GM21737 (cell line): ENCODE data around the gene COBL.

ENCODE experiments used
- ATAC-seq: cut with Tn5 transposase; IDR thresholded peaks from one replicate; pipeline ENCODE4 v1.9.1; 2021; ENCODE audit warnings: mild to moderate bottlenecking, moderate library complexity; ENCODE audit not compliant: unreplicated experiment

The COBL gene, protein sequence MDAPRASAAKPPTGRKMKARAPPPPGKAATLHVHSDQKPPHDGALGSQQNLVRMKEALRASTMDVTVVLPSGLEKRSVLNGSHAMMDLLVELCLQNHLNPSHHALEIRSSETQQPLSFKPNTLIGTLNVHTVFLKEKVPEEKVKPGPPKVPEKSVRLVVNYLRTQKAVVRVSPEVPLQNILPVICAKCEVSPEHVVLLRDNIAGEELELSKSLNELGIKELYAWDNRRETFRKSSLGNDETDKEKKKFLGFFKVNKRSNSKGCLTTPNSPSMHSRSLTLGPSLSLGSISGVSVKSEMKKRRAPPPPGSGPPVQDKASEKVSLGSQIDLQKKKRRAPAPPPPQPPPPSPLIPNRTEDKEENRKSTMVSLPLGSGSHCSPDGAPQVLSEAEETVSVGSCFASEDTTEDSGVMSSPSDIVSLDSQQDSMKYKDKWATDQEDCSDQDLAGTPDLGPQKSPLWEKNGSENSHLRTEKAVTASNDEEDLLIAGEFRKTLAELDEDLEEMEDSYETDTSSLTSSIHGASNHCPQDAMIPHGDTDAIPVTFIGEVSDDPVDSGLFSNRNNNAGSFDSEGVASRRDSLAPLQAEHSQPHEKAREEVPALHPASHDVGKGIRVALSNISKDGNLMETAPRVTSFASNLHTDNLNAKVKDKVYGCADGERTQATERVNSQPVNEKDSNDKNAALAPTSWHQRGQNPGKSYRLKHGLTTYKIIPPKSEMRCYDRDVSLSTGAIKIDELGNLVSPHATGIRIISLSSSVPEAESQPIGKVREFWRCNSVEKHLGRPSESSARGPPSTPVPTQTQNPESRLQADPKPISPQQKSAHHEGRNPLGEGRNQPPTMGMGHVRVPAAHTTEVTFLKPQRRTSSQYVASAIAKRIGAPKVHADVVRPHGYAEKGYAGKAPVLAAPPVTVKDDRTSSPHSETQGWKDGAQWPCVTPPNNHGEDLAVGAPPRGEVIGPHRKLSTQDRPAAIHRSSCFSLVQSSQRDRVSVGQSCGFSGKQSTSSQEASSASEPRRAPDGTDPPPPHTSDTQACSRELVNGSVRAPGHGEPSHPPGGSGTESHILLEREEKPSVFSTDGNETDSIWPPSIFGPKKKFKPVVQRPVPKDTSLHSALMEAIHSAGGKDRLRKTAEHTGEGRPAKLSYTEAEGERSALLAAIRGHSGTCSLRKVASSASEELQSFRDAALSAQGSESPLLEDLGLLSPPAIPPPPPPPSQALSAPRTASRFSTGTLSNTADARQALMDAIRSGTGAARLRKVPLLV

DNA sequence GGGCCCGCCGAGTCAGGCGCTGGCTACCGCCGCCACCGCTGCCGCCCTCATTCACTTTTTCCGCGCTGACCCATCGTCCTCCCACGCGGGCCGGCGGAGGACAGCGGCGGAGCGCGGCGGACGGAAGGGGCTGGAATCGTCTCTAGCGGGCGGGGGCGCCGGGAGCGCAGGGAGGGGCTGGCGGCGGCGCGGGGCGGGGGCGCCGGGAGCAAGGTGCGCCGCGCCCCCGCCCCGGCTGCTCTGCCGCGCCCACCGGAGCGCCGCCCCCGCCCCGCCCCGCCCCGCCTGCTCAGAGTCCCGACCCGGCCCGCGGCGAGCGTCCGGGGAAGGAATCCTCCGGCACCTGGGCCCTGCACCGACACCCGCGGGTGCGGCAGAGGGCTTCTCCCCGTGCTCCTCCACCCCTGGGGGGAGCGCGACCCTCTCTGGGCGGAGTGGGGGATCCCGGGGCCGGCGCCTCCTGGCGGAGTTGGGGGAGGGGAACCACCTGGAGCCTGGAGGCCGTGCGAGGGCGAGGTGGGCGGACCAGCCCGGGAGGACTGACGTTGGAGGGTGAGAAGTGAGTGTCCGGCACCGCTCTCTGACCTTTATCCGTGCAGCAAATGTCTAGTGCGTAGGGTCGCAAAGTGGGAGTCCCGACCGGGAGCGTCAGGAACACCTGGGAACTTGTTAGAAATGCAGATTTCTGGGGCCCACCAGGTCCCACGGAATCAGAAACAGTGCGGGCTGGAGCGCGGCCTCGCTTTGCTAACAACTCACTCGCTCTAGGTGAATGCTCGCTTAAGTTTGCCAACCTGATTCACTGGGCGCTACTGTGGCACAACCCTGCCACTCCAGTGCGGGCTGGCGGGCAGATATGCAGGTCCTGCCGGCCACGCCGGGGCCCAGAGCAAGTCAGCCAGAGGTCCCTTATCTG is at the start of gene COBL:
COBL (minus strand) TSS at position 144 of the 916 bp plus-strand sequence. CDS start 176 bp downstream, outside the sequence.
- no peak for ATAC-seq

DNA sequence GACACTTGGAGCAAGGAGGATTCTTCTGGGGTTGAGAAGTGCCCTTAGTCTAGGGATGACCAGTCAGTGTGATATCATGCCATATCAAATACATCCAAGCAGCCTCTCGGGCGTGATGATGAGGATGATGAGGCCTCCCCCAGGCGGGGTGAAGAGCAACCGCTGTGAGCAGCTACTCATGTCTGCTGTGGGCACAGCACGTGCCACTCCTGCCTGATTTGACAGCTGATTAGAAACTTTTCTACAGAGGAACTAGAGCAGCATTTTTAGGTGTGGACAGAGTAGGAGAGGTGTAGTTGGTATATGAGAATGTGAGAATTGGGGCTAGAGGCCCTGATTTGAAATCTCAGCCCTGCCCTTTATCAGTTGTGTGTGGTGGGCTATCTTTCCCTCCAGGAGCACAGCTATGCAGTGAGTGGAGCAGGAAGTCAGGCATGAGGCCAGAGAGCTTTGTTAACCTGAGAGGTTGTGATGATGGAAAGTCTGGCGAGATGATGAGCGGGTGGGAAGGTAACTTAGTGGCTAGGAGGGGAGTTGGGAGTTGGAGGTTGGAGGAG is 49.6 kb upstream of the COBL start:
- no peak for ATAC-seq

DNA sequence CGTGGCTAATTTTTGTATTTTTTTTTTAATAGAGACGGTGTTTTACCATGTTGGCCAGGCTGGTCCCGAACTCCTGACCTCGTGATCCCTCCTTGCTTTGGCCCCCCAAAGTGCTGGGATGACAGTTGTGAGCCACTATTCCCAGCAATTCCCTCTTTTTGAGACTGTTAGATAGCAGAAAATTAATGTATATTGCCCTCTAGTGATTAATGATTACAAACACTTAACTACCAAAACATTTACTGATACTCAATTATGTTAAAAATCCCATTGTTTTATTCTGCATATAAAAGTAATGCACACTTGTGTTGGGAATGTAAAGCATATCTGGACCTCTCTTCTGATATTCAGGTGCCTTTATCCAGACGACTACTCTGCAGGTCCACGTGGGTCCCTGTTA is 41.2 kb upstream of the COBL start:
- no peak for ATAC-seq

DNA sequence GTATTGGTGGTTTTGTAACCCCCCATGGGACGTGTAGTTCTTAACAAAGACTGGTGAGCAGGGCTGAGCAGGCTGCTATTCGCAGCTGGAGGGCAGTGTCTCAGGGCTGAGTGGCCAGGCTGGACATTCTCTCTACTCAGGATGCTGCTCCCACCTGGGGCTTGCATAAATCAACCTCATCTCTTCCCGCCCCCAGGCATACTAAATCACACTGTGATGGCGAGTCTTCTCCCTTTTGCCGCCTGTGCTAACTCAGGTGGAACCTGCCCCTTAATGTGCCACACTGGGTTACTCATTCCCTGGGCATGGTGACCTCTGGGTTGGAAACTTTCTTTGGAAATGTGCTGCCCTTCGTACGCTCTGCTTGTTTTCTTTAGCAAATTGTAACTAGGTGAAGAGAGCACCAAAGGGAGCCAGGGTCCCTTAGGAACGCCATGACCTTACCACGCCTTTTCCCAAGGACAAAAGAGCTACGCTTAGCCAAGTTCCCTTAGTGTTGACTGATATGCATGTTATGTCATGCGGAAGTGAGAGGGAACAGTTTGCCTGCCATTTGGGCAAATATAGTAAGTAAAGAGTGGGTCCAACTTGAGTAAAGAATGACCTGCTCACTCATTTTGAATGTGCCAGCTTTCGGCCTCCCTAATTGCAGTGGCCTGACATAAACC is 40.4 kb upstream of the COBL start:
- ATAC-seq, result no peak

DNA sequence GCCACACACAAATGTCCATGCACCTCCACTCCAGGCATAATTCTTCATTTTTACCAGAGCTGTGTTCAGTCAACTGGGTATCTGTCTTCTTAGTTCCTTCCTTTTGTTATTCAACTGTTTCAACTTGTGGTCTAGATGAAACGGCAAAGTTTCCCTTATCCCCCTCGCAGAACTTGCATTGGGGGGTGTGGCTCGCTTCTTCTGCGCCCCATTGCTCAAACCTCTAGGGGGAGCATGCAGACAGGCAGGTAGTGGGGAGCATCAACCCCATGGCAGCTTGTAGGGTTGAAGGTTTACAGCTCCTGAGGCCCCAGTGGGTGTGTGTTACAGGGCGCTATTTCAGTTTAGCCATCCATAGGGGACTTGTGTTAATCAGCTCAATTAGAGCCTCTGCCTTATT is 38.3 kb upstream of the COBL start:
- ATAC-seq, result no peak

DNA sequence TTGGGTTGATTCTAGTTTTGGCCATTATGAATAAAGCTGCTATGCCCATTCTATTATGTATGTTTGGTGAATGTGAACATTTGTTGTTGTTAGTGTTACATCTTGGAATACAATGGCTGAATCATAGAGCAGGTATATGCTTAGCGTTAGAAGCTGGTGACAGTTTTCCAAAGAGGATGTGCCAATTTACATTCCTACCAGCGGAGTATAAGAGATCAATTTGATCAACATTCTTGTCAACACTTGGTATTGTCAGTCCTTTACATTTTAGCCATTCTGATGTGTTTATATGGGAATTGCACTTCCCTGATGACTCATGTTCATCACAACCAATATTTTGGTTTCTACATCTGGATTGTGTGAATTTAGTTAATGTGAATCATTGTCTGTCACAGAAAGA is 37.8 kb upstream of the COBL start:
- ATAC-seq, result no peak

DNA sequence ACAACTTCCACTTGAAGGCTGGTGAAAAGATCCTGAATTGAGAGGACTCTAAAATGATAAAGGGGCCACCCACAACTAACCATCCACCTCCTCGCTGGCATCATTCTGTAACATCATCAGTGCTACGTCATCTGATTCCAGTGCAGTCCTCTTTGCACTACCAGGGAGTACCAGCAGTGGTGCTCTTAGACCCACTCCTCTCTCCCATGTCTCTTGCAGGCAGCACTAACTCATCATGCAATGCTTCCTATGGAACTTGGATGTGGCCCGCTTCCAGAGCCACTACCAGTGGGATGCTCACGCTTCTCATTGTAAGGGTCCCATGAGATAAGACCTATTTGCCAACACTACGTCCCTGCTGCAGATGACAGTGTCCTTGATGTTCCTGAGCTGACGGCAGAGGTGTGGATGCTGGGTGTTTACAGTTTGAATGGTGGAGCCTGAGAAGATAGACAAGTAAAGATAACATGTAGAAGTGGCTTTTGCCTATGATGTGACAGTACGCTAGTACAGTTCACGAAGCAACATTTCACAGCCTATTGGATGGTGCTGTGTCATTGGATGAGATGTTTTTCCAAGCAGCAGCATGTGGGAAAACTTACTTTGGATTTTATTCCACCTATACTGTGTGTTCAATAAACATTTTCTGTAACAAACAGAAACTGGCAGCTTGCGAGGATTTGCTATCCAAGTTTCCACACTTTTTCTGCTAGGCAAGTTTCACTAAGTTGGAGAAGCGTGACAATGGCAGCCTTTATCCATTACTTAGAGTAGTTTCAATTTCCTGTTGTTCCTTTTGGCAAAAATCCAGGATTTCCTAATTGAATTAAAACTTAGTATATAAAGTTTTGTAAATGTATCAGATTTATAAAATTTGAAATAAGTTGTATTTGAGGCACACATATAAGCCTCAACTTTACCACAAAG is 35.8 kb upstream of the COBL start:
- no peak for ATAC-seq

DNA sequence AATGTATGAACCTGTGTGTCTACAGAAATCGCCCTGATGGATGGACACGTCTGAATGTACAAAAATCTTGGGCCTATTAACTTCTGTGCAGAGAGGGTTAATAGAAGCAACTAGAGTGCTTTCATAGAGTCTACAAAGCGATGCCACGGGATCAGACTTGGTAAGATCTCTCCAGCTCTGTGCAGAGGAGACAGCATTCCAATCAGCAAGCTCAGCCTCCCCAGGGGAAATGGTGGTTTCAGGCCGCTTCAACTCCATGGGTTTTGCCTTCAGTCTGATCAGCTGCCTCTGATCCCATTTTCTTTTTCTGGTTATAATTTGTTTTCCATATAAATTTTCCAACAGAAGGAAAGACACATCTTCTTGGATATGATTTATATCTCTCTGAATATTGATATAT is 35.1 kb upstream of the COBL start:
- no peak for ATAC-seq

DNA sequence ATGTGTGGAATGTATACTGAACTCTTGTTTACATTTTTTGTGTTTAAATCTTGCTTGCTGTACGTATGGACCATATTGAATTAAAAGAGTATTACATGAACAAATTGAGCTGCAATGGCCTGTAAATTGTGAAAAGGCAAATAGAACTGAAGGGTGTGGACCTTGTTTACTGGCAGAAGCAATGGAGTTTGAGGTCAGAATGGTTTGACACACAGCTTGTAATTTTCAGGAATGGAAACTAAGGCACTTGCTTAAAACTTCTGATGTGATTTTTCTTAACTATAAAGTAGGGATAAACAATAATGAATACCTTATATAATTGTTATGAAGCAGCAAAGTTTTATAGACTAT is 33.9 kb upstream of the COBL start:
- no peak for ATAC-seq

DNA sequence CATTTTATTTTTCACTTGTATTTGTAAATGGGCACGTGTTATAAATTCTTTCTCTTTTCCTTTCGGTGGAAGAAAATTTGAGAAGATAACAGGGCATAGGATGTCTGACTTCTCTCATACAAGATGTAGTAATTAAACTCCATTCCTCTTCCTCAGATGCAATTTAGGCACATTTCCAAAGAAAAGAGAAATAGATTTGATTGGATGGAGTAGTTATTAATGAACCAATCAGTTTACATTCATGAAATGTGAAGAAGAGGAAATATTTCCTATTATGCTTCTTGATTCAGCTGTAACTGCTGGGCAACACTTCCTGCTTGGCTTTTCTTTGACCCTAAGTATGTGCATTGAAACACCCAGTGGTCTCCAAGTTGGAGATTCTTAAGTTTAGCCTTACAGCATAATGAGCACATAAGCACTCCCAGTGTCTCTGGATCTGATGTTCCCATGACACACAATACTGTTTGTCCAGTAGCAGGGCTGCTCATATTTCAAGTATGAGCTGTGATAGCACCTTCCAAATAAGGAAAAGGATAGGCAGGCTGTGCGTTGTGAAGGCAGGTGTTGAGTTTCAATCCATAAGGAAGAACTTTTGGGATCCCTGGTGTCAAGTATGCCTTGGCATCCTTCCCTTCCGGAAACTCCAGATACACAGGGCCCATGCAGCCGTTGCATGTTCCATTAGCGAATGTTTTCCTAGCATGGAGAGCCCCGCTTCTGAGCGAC is 33.4 kb upstream of the COBL start:
- no peak for ATAC-seq

DNA sequence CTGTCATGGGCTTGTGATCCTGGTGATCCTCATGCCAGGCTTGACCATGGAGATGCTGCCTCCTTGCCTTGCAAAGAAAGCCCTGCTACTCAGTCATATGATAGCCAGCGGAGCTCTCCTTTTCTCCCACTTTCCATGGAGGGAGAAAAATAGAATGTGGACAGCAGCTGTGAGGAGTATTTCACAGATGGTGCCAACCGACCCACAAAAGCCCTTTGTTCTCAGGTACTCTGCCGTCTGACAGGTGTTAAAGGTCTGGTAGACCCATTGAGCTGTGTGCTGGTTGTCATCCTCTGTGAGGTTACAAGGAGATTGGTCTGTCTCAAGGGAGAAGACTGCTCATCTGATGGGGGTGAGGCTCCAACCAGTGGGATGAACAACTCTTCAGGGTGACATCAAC is 29.5 kb upstream of the COBL start:
- ATAC-seq, result no peak

DNA sequence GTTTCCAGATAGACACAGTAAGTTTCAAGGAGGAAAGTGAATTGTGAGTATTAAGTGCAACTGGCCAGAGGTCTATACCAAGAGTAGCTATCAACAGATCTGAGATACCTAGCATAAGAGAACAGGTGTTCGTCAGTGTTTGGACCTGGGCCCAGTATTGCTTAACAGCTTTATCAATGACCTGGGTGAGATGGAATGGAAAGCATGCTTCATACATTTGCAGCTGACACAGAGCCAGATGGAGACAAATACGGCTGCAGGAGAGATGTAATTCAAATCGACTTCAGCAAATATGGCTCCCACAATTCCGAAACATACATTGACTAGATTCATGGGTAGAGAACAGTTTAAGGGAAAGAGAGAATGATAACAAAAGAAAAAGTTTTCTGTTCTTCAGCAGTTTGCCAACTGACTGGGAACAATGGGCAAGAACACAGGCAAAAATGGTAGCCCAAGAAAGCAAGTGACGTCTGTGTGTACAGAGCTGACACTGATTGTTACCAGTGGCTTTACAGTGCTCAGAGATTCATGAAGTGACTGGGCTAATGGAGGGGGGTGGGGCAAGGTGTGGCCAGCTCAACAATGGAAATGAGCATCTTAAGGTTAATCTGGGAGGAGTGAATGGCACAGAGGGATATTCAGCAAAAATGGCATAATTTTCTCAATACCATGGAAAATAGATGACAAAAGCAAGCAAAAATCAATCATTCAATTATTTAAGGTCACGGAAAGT is 28.0 kb upstream of the COBL start:
- ATAC-seq, result no peak

DNA sequence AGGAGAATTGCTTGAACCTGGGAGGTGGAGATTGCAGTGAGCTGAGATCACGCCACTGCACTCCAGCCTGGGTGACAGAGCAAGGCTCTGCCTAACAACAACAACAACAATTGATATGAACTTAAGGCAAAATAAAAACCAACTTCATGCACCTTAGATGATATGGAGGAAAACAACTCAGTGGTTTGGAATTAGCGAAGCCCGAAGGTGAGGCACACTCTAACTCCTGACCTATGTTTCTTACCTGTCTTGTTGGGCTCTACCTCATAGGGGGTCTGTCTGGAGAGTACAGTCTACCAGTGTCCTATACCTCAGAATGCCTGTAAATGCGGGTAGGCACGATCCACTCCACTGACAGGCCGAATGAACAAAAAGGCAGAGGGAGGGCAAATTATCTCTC is 24.3 kb upstream of the COBL start:
- ATAC-seq, result no peak

DNA sequence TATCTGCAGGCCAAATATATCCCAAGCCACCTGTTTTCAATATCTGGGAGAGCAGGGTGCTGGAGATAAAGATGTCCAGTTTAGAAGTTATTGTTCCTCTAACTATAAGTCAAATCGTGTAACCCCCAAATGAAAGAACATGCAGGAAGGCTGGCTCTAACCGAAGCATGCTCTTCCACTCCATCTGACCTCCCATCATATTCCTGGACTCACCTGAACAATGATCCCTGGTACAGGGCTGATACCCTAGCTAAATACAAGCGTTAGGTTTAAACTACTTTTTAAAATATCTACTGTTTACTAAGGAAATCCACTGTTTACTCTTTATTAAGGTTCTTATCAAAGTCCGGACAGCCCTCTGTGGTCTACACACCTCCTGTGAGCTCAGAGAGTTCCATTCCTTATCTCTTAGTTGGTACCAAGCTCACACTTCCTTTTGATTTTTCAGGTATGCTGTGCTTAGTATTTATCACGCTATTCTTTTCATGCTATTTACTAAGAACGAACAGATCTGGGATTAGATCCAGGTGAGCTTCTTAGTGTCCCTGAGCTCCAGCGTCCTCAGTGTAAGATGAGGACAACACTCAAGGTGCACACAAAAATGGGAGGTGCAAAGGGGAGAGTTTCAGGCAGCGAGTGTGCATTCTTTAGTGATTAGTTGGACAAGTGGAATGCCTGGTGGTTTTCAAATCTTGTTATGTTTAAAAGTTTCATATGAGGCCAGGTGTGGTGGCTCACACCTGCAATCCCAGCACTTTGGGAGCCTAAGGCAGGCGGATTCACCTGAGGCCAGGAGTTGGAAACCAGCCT is 23.6 kb upstream of the COBL start:
- ATAC-seq, result no peak

DNA sequence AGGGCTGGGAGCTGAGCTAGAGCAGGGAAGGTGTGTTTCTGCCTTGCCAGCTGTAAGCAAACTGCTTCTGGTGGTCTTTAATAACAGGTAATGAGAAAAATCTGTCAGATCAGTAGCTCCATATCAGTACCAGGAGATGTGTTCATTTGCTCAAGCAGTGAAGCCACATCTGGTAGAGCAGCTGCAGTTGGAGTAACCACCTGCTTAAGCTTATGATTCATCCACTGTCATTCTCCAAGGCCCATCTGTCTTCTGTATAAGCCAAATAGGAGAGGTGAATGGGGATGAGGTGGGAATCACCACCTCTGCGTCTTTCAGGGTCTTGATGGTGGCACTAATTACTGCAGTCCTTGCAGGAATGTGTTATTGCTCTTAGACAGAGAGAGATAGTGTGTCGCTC is 18.4 kb upstream of the COBL start:
- no peak for ATAC-seq

DNA sequence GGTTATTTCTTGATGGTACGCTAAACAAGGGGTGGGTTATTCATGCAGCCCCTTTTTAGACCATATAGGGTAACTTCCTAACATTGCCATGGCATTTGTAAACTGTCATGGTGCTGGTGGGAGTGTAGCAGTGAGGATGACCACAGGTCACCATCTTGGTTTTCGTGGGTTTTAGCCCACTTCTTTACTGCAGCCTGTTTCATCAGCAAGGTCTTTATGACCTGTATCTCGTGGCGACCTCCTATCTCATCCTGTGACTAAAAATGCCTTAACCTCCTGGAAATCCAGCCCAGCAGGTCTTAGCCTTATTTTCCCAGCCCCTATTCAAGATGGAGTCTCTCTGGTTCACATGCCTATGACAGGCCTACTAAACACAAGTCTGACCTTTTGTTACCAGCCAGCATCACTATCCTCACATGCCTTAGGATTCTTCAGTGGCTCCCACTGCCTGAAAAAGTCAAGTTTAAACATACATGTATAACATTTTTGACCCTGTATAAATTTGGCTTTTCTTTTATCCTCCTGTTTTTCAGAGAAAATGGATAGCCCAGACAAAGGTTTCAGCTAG is 13.2 kb upstream of the COBL start:
- no peak for ATAC-seq
